Psoas muscle (tissue), 8 donors: ENCODE results near the gene ACYP2. TPM values are rescaled to one million over a fixed set of nuclear protein-coding genes. Genes with fewer than 3 reads are reported as not detected.

Source experiments
- ATAC-seq, 4 donors: fragments of 200-7000 bp; cut with Tn5 transposase; one replicate each; pipeline ENCODE4 v1.9.1; 2020; ENCODE audit warnings: moderate library complexity in 3 of 4, mild to moderate bottlenecking in 2 of 4
- DNase-seq, 2 donors: peaks; one replicate each; pipeline ENCODE4 v3.0.0-alpha.2; 2020
- H3K27ac ChIP-seq: fragments of 200-600 bp; one replicate; pipeline ENCODE4 v1.8.0; 2022
- H3K27me3 ChIP-seq, 3 donors: fragments of 200-600 bp in 1 of 3; one replicate each; pipeline versions ENCODE4 v1.6.1 to v1.8.0; 2013 to 2022; ENCODE audit warnings: low read length in 2 of 3, mild to moderate bottlenecking in 2 of 3, moderate library complexity in 1 of 3; ENCODE audit not compliant: insufficient read depth in 3 of 3
- H3K36me3 ChIP-seq, 2 donors: fragments of 200-600 bp in 1 of 2; one replicate each; pipeline versions ENCODE4 v1.6.1 to v1.8.0; 2013 to 2022; ENCODE audit warnings: low read depth in 1 of 2, mild to moderate bottlenecking in 1 of 2, moderate library complexity in 1 of 2; ENCODE audit not compliant: insufficient read depth in 1 of 2
- H3K4me1 ChIP-seq: fragments of 200-600 bp; one replicate; pipeline ENCODE4 v1.8.0; 2022
- H3K4me3 ChIP-seq: fragments of 200-600 bp; one replicate; pipeline ENCODE4 v1.8.0; 2022; ENCODE audit warnings: mild to moderate bottlenecking
- H3K9me3 ChIP-seq: fragments of 200-600 bp; one replicate; pipeline ENCODE4 v1.8.0; 2022
- CTCF ChIP-seq: fragments of 200-600 bp; IDR thresholded peaks from one replicate; pipeline ENCODE4 v1.8.0; 2022; ENCODE audit warnings: antibody characterized with exemption
- WGBS, 3 donors: extraction: QIAGEN DNeasy Blood & Tissue Kit; methylation state at CpG; one replicate each; pipeline versions ENCODE4 v1.1.6 to v1.1.7; 2013; 5-methylcytosine and 5-hydroxymethylcytosine counted together
- intact Hi-C, 2 donors: fragments of 100-400 bp; cut with DNase I; formaldehyde crosslinking; loops; one replicate each; pipeline versions ENCODE4 v1.11.0 to v1.14.2; 2022
- polyA plus RNA-seq, 3 donors: library from polyadenylated mRNA; stranded (reverse); fragments of 200-250 nt; gene quantifications; one replicate each; pipeline ENCODE4 v1.2.3, GENCODE V29; 2013
- total RNA-seq, 4 donors: library from RNA; stranded (reverse); fragmentation: NEBNext Ultra II Directional in 2 of 4; extraction: Animal tissue kit (Norgen Biotek cat#: 25700) in 2 of 4; gene quantifications; one replicate each; pipeline versions ENCODE4 v1.2.1 to v1.2.4, GENCODE V29; 2021 to 2023
- donor health status: healthy with polysubstance abuse.
- donor health status: DM: no; HTN: no; CAD: no; lungs with moderate emphysema.
- donor health status: Bipolar disorder and iron deficiency.
- donor health status: healthy.
- donor health status: DM: yes; HTN: yes; CAD: no.
- donor health status: DM: no; HTN: no; CAD: no.
- donor health status: DM: no; HTN: no; CAD: no.
- donor health status: DM: yes; HTN: yes; CAD: no.

ACYP2 gene
- total and polyA plus RNA-seq, 7 donors = 73.5 to 231 (median 108) TPM

GRCh38 chr2:54161660-54162424, 46.4 kb downstream of the ACYP2 start:
- Histone ChIP-seq H3K27ac (no peak overlapping the region), H3K4me1 (no peaks in the 10 kb centered on the region), H3K9me3 (no peaks in the 10 kb centered on the region), H3K4me3 (no peak overlapping the region), H3K27me3 (no peaks in the 10 kb centered on the region), H3K36me3 (peaks cover 7 to 45% of the 10 kb centered on the region in 2 donors)
- intact Hi-C loops = loop anchor here in 1 of 2 donors (5.0 kb wide), 1 partner anchor 540 kb away; no protein-coding TSS in a partner anchor
- no peak for TF ChIP-seq CTCF
- DNase-seq (no peak), ATAC-seq (no peak)
- WGBS, 3 donors = 67 to 72% (median 71%) methylated on average over 3 of the region's 3 CpGs

GRCh38 chr2:54164106-54164505, 48.7 kb downstream of the ACYP2 start:
- ATAC-seq = no peak
- Histone ChIP-seq H3K4me1 (no peaks in the 10 kb centered on the region), H3K27me3 (no peaks in the 10 kb centered on the region), H3K4me3 (no peak overlapping the region), H3K9me3 (no peaks in the 10 kb centered on the region), H3K36me3 (peaks cover 7 to 30% of the 10 kb centered on the region in 2 donors), H3K27ac (no peak overlapping the region)
- intact Hi-C loops = loop anchor here in 1 of 2 donors (5.0 kb wide), 1 partner anchor 538 kb away; no protein-coding TSS in a partner anchor
- DNase-seq = no peak
- no peak for TF ChIP-seq CTCF
- 93 to 100% (median 97%) methylated on average over 1 of the region's 1 CpG for WGBS, 3 donors

- ATAC-seq (peak in 3 of 4 donors; percentile 32 to 68 (median 44)), DNase-seq (no peak)
- H3K9me3 ChIP-seq = no peaks in the 10 kb centered on the region
- no peak overlapping the region for H3K4me3 ChIP-seq
- no peaks in the 10 kb centered on the region for H3K27me3 ChIP-seq
- H3K27ac ChIP-seq = no peak overlapping the region
- TF ChIP-seq CTCF = no peak
- 95 to 99% (median 97%) methylated on average over 3 of the region's 3 CpGs for WGBS, 3 donors
- no peaks in the 10 kb centered on the region for H3K4me1 ChIP-seq
- H3K36me3 ChIP-seq = peaks cover 0 to 19% of the 10 kb centered on the region in 2 donors
- intact Hi-C loops = no loop called here
Measured at GRCh38 chr2:54166121-54166773, 50.8 kb downstream of the ACYP2 start.

- Histone ChIP-seq H3K4me3 (no peak overlapping the region), H3K4me1 (no peaks in the 10 kb centered on the region), H3K27me3 (no peaks in the 10 kb centered on the region), H3K36me3 (peaks cover 0 to 8% of the 10 kb centered on the region in 2 donors), H3K9me3 (no peaks in the 10 kb centered on the region), H3K27ac (no peak overlapping the region)
- ATAC-seq (peak in 1 of 4 donors; percentile 47), DNase-seq (peak; percentile 46 to 59)
- 29 to 41% (median 30%) methylated on average over 2 of the region's 2 CpGs for WGBS, 3 donors
- intact Hi-C loops = no loop called here
- peak; percentile 31 for TF ChIP-seq CTCF
Measured at GRCh38 chr2:54176577-54176976, 61.2 kb downstream of the ACYP2 start.
